Gastroesophageal sphincter (tissue), 3 donors: ENCODE results near the gene TEX29.

ENCODE experiments used
- POLR2A ChIP-seq, 2 donors: fragments of 450-650 bp; IDR thresholded peaks; one replicate each; pipeline ENCODE4 v1.6.1; 2017; ENCODE audit warnings: antibody characterized with exemption in 2 of 2, mild to moderate bottlenecking in 2 of 2, moderate library complexity in 1 of 2
- POLR2AphosphoS5 ChIP-seq: sonication (generic); formaldehyde crosslinking; IDR thresholded peaks from one replicate; pipeline ENCODE4 v1.6.1; 2017; ENCODE audit warnings: antibody characterized with exemption
- TF ChIP-seq, protein P1 (sequence below), 4 experiments: fragments of 200-600 bp in 2 of 4; fragments of 450-650 bp in 2 of 4; sonication (generic) in 1 of 4; IDR thresholded peaks; one replicate each; pipeline ENCODE4 v1.5.1; 2017 to 2019; ENCODE audit warnings: antibody characterized with exemption in 4 of 4, mild to moderate bottlenecking in 2 of 4, moderate library complexity in 2 of 4

DNA sequence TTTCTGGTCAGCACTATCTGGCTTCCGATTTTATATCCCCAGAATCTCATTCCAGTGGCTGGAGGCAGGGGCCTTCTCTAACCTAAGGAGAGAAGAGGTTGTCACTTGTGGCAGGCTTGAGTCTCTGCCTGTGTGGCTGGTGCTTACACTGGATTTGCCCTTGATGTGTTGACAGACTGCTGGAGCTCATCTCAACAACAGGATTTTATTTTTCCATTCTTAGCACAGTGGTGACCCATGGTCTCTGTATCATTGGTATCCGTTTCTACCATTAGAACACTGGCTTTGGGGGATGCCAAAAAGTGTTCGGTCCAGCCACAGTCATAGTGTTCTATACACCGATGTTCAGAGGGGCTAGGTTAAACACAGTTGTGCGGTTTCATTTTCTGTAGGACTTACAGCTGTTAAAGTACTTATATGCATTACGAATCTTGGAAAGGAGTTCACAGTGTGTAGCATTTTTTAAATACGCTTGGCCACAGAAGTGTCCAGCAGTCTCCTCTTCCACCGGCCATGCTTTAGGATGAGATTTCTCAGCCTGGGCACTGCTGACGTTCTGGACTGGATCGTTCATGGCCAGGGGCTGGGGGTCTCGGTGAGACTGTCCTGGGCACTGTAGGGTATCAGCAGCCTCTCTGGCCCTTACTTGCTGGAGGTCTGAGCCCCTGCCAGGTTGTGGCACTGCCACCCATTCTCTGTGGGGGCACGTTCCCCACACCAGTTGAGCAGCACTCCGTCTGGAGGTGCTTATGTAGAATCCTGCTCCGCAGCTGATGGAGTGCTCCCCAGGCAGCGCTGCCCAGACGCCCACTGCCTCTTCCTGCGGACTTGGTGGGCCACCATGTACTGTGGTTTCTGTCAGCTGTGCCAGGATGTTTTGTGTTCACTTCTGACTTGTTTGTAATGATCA lies 41.4 kb upstream of the TEX29 start:
- no peak for TF ChIP-seq POLR2A (IDR thresholded peaks at IDR 0.05)
- TF ChIP-seq, protein P1, sequence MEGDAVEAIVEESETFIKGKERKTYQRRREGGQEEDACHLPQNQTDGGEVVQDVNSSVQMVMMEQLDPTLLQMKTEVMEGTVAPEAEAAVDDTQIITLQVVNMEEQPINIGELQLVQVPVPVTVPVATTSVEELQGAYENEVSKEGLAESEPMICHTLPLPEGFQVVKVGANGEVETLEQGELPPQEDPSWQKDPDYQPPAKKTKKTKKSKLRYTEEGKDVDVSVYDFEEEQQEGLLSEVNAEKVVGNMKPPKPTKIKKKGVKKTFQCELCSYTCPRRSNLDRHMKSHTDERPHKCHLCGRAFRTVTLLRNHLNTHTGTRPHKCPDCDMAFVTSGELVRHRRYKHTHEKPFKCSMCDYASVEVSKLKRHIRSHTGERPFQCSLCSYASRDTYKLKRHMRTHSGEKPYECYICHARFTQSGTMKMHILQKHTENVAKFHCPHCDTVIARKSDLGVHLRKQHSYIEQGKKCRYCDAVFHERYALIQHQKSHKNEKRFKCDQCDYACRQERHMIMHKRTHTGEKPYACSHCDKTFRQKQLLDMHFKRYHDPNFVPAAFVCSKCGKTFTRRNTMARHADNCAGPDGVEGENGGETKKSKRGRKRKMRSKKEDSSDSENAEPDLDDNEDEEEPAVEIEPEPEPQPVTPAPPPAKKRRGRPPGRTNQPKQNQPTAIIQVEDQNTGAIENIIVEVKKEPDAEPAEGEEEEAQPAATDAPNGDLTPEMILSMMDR (IDR thresholded peaks at IDR 0.05) = no peak
- TF ChIP-seq POLR2AphosphoS5 = no peak
